ENCODE data around the gene C3AR1.

DNA sequence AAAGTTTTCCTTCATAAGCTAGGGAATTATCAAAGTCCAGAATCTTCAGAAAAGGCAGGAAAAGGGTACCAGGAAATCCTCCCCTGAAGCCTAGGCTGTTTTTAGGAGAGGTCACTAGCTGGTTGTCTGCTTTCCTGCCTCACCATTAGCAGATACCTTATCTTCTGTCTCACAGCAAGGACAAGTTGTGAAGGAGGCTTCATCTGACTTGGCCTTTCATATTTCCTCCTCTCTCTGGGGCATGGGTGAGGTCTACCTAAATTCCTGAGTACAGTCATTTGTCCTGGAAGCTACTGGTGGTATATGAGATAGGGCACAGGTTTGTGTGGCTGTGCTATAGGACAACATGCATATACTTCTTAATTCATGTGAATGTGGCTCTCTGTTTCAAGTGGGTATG lies 31.4 kb downstream of the C3AR1 start:
- TF ChIP-seq, protein P1, sequence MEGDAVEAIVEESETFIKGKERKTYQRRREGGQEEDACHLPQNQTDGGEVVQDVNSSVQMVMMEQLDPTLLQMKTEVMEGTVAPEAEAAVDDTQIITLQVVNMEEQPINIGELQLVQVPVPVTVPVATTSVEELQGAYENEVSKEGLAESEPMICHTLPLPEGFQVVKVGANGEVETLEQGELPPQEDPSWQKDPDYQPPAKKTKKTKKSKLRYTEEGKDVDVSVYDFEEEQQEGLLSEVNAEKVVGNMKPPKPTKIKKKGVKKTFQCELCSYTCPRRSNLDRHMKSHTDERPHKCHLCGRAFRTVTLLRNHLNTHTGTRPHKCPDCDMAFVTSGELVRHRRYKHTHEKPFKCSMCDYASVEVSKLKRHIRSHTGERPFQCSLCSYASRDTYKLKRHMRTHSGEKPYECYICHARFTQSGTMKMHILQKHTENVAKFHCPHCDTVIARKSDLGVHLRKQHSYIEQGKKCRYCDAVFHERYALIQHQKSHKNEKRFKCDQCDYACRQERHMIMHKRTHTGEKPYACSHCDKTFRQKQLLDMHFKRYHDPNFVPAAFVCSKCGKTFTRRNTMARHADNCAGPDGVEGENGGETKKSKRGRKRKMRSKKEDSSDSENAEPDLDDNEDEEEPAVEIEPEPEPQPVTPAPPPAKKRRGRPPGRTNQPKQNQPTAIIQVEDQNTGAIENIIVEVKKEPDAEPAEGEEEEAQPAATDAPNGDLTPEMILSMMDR (conservative IDR thresholded peaks at IDR 0.05): no peak
- no peak for TF ChIP-seq ZFX (IDR thresholded peaks at IDR 0.05)
